Small intestine (tissue), 7 donors: ENCODE results near the gene TMIGD1. TPM values are rescaled to one million over a fixed set of nuclear protein-coding genes. Genes with fewer than 3 reads are reported as not detected.
A peak's percentile ranks its signal among the peaks of the same experiment; 100 is the strongest.

Source experiments
- DNase-seq, 2 donors: peaks; one replicate each; pipeline versions ENCODE4 v3.0.0 to v3.0.0-alpha.2; 2013
- FAIRE-seq: peaks from 2 replicates; lab custom pipeline; 2012; peaks lifted over from hg19 to GRCh38; lab: Jason Lieb, UNC
- H3K27ac ChIP-seq, 3 donors: one replicate each; pipeline ENCODE4 v1.5.1; 2013; ENCODE audit warnings: low read length in 2 of 3, mild to moderate bottlenecking in 2 of 3, control low read depth in 1 of 3, inconsistent platforms in 1 of 3, low read depth in 1 of 3, moderate library complexity in 1 of 3
- H3K27me3 ChIP-seq, 3 donors: one replicate each; pipeline ENCODE4 v1.6.1; 2013; ENCODE audit warnings: low read length in 3 of 3, inconsistent platforms in 1 of 3; ENCODE audit not compliant: control insufficient read depth in 3 of 3, insufficient read depth in 3 of 3
- H3K36me3 ChIP-seq, 3 donors: one replicate each; pipeline ENCODE4 v1.6.1; 2013; ENCODE audit warnings: low read length in 3 of 3, inconsistent platforms in 1 of 3, low read depth in 1 of 3, mild to moderate bottlenecking in 1 of 3, moderate library complexity in 1 of 3; ENCODE audit not compliant: control insufficient read depth in 3 of 3, insufficient read depth in 2 of 3
- H3K4me1 ChIP-seq, 3 donors: one replicate each; pipeline ENCODE4 v1.6.1; 2013; ENCODE audit warnings: low read length in 2 of 3, inconsistent platforms in 1 of 3, low read depth in 1 of 3, mild to moderate bottlenecking in 1 of 3, moderate library complexity in 1 of 3; ENCODE audit not compliant: control insufficient read depth in 3 of 3, insufficient read depth in 2 of 3
- H3K4me3 ChIP-seq, 3 donors: one replicate each; pipeline ENCODE4 v1.5.1; 2013; ENCODE audit warnings: low read length in 3 of 3, control low read depth in 1 of 3, inconsistent platforms in 1 of 3, low read depth in 1 of 3, mild to moderate bottlenecking in 1 of 3, moderate library complexity in 1 of 3
- H3K9me3 ChIP-seq, 2 donors: one replicate each; pipeline ENCODE4 v1.6.1; 2013; ENCODE audit warnings: low read depth in 1 of 2, low read length in 1 of 2; ENCODE audit not compliant: control insufficient read depth in 2 of 2, insufficient read depth in 1 of 2
- WGBS, 3 donors: extraction: QIAGEN DNeasy Blood & Tissue Kit; methylation state at CpG; one replicate each; pipeline ENCODE4 v1.1.7; 2013; 5-methylcytosine and 5-hydroxymethylcytosine counted together
- polyA plus RNA-seq, 4 donors: library from polyadenylated mRNA; stranded (reverse) in 3 of 4; unstranded in 1 of 4; fragments of 200-250 nt in 3 of 4; fragments of 120-200 nt in 1 of 4; gene quantifications; one replicate each; pipeline versions ENCODE4 v1.2.1 to v1.2.3, GENCODE V29; 2013
- donor health status: healthy with polysubstance abuse.
- donor health status: control.
- donor health status: control.
- donor health status: Bipolar disorder and iron deficiency.
- donor health status: healthy.

TMIGD1 gene
- polyA plus RNA-seq, 4 donors: 0.13 to 134 (median 1.2) TPM

- Histone ChIP-seq H3K4me3 (no peak overlapping the region), H3K4me1 (peaks cover 2 to 6% (median 2%) of the 10 kb centered on the region in 3 donors), H3K27ac (no peak overlapping the region), H3K36me3 (no peaks in the 10 kb centered on the region), H3K27me3 (no peaks in the 10 kb centered on the region), H3K9me3 (no peaks in the 10 kb centered on the region)
- FAIRE-seq (no peak), DNase-seq (peak in 1 of 2 donors; percentile 46)
- 18 to 27% (median 19%) methylated on average over 1 of the region's 1 CpG for WGBS, 3 donors
Observed at GRCh38 chr17:30326809-30327208, 7.0 kb downstream of the TMIGD1 start.

DNA sequence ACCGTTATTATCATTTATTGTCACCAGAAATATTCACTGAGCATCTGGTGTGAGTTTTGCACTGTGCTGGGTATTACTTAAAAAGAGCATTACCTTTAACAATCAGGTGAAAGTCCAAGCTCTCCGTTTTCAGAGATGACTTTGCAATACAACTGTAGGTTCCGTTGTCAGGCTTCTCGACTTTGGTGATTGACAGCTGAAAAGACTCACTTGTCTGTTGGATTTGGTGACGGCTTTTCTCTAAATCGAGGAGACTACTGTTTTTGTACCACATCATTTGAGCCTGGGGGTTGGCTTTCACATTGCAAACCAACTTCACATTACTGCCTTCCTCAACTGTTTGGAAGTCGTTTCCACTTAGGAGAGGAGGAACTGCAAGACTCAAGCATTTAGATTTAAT lies 9.1 kb downstream of the TMIGD1 start:
- H3K27ac ChIP-seq: no peak overlapping the region
- FAIRE-seq: no peak
- no peak for DNase-seq
- H3K4me3 ChIP-seq: no peak overlapping the region
- H3K4me1 ChIP-seq: peaks cover 0 to 2% (median 2%) of the 10 kb centered on the region in 3 donors
- no peaks in the 10 kb centered on the region for H3K36me3 ChIP-seq
- WGBS, 3 donors: 26 to 63% (median 50%) methylated on average over 7 of the region's 7 CpGs
- no peaks in the 10 kb centered on the region for H3K9me3 ChIP-seq
- no peaks in the 10 kb centered on the region for H3K27me3 ChIP-seq

DNA sequence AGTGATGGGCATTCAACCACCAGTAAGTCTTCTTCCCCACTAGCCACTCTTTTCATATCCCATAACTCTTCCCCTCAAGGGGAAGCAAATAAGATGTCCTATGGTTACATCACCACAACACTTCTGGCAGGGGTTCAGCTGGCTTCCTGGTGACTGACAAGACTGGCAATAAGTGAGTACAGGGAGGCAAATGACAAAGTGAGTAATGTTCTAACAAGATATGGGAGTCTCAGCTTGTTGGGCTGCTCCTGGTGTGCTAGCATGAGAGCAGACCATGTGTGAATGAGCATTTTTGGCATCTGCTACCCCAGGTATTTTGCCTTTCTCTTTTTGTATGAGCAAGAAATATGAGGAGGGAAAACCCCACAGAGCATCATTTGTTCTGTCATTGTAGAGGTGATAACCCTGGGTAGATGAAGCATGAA lies 9.9 kb downstream of the TMIGD1 start:
- Histone ChIP-seq H3K9me3 (no peaks in the 10 kb centered on the region), H3K27me3 (no peaks in the 10 kb centered on the region), H3K27ac (no peak overlapping the region), H3K36me3 (no peaks in the 10 kb centered on the region), H3K4me1 (peaks cover 0 to 2% (median 2%) of the 10 kb centered on the region in 3 donors), H3K4me3 (no peak overlapping the region)
- DNase-seq (peak in 1 of 2 donors; percentile 50), FAIRE-seq (no peak)

- H3K36me3 ChIP-seq: no peaks in the 10 kb centered on the region
- H3K27ac ChIP-seq: no peak overlapping the region
- H3K4me1 ChIP-seq: peaks cover 0 to 2% (median 2%) of the 10 kb centered on the region in 3 donors
- DNase-seq: no peak
- H3K27me3 ChIP-seq: no peaks in the 10 kb centered on the region
- 35 to 50% (median 42%) methylated on average over 5 of the region's 5 CpGs for WGBS, 3 donors
- H3K9me3 ChIP-seq: no peaks in the 10 kb centered on the region
- no peak for FAIRE-seq
- H3K4me3 ChIP-seq: no peak overlapping the region
Observed at GRCh38 chr17:30323262-30323894, 10.5 kb downstream of the TMIGD1 start.

- Histone ChIP-seq H3K36me3 (no peaks in the 10 kb centered on the region), H3K27me3 (no peaks in the 10 kb centered on the region), H3K9me3 (no peaks in the 10 kb centered on the region), H3K4me3 (no peak overlapping the region), H3K4me1 (peaks cover 0 to 2% (median 2%) of the 10 kb centered on the region in 3 donors), H3K27ac (no peak overlapping the region)
- DNase-seq (no peak), FAIRE-seq (no peak)
- 67 to 78% (median 75%) methylated on average over 4 of the region's 4 CpGs for WGBS, 3 donors
Observed at GRCh38 chr17:30321314-30321713, 12.5 kb downstream of the TMIGD1 start.

DNA sequence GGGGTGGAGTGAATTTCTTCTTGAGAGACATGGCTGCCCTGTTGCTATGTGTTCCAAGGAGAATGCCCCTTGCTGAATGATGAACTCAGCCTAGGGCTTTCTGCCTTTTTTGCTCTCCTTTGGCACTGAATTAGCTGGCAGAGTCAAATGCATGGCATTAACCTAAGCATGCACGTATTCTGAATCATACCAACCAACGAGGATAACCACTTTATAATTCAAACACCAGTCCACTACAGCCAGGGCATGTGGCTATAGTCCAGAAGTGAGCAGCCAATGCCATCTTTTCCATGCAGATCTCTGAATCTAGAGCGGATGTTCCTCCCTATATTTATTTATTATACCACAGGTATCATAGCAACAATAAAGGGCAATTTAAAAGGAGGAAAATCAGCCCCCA lies 15.7 kb downstream of the TMIGD1 start:
- Histone ChIP-seq H3K27me3 (no peaks in the 10 kb centered on the region), H3K4me3 (no peak overlapping the region), H3K36me3 (no peaks in the 10 kb centered on the region), H3K9me3 (no peaks in the 10 kb centered on the region), H3K27ac (no peak overlapping the region), H3K4me1 (peaks cover 0 to 2% (median 0%) of the 10 kb centered on the region in 3 donors)
- FAIRE-seq (no peak), DNase-seq (no peak)
- 43 to 76% (median 50%) methylated on average over 3 of the region's 3 CpGs for WGBS, 3 donors

DNA sequence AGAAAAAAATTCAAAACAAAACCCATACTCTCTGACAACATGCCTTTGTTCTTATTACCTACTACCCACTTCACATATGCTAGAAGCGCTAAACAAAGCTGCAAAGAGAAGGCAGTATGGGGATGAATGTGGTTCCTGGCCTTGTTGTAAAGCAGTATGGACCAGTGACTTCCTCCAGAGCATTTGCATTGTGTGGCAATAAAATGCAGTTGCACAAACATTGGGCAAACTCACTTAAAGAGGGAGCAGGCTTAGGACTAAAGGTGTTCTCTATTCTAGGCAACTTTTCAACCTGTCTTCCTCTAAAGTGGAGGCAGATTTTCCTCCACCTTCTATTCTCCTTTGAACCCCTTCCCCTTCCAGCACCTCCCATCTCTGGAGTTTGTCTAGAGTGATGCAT lies 17.1 kb downstream of the TMIGD1 start:
- FAIRE-seq (no peak), DNase-seq (no peak)
- no peaks in the 10 kb centered on the region for H3K9me3 ChIP-seq
- peaks cover 0 to 4% (median 2%) of the 10 kb centered on the region in 3 donors for H3K4me1 ChIP-seq
- no peak overlapping the region for H3K27ac ChIP-seq
- WGBS, 3 donors: 87 to 100% (median 95%) methylated on average over 1 of the region's 1 CpG
- H3K4me3 ChIP-seq: no peak overlapping the region
- no peaks in the 10 kb centered on the region for H3K27me3 ChIP-seq
- no peaks in the 10 kb centered on the region for H3K36me3 ChIP-seq

- no peak for FAIRE-seq
- Histone ChIP-seq H3K4me3 (no peak overlapping the region), H3K27ac (no peak overlapping the region), H3K4me1 (peaks cover 0 to 4% (median 2%) of the 10 kb centered on the region in 3 donors), H3K36me3 (no peaks in the 10 kb centered on the region), H3K9me3 (no peaks in the 10 kb centered on the region), H3K27me3 (no peaks in the 10 kb centered on the region)
- 73 to 98% (median 92%) methylated on average over 2 of the region's 2 CpGs for WGBS, 3 donors
- DNase-seq: no peak
Observed at GRCh38 chr17:30315106-30315505, 18.8 kb downstream of the TMIGD1 start.

- Histone ChIP-seq H3K27ac (no peak overlapping the region), H3K36me3 (no peaks in the 10 kb centered on the region), H3K27me3 (no peaks in the 10 kb centered on the region), H3K4me1 (peaks cover 0 to 4% (median 2%) of the 10 kb centered on the region in 3 donors), H3K4me3 (no peak overlapping the region), H3K9me3 (no peaks in the 10 kb centered on the region)
- WGBS, 3 donors: 41 to 56% (median 53%) methylated on average over 1 of the region's 1 CpG
- peak in 1 of 2 donors; percentile 29 for DNase-seq
- FAIRE-seq: no peak
Observed at GRCh38 chr17:30314474-30314873, 19.4 kb downstream of the TMIGD1 start.
